SK-N-DZ (cell line): ENCODE results near the gene CFAP74. TPM values are rescaled to one million over a fixed set of nuclear protein-coding genes. Genes with fewer than 3 reads are reported as not detected.

Experiments
- DNase-seq: peaks from one replicate; pipeline ENCODE4 v3.0.0-alpha.2; 2015; ENCODE audit warnings: low spot score
- polyA plus RNA-seq, 2 experiments: library from polyadenylated mRNA; depleted of rRNA; stranded (reverse); fragments of >200 nt; gene quantifications; 2 replicates each; pipeline ENCODE4 v1.2.3, GENCODE V29; 2014

Gene CFAP74, protein sequence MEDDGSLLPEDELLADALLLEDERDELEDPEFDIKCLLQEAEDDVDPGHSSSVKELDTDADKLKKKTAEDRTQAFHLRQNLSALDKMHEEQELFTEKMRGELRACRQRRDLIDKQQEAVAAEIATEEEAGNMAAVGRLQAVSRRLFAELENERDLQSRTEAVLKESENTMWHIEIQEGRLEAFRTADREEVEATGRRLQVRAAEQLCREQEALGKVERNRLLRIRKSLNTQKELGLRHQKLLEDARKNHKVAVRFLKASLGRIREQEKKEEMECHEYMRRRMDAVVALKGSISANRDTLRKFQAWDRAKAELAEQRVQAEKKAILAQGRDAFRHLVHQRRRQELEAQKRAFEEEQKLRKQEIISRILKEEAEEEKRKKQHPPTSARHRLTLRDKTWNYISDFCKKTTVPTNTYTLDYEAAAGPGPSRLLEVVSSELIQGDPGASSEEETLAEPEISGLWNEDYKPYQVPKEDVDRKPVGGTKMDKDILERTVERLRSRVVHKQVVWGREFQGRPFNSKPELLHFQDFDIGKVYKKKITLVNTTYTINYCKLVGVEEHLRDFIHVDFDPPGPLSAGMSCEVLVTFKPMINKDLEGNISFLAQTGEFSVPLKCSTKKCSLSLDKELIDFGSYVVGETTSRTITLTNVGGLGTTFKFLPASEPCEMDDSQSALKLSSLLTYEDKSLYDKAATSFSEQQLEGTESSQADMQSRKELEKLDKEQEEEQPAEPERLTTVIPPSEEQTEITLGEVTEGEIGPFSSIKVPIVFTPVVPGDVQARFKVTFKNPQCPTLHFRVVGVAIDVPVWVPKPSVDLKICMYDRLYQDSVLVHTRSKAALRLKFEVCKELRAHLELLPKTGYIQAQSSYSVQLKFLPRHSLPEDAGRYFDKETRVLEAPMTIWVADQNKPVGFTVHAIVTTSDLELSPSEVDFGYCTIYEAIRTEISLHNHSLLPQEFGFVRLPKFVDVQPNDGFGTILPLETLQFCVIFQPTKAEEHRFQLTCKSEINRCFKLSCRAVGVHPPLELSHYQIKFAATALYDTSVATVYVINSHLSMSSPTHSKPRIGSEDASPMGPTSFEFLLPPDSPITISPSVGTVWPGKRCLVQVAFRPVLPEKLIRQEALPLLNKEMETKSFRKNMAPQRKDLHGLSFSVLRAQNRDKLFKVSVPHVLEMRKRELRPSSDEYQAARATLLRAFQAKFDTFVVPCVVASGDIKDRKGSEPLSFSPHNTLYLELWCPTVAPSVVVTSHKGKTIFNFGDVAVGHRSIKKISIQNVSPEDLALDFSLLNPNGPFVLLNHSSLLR (N-terminal part only)
- not detected in 2 replicates for polyA plus RNA-seq (2014; cell fraction: cytosol; rRNA removed)
- polyA plus RNA-seq (2014; cell fraction: nucleus; rRNA removed) = not detected in 2 replicates

DNA sequence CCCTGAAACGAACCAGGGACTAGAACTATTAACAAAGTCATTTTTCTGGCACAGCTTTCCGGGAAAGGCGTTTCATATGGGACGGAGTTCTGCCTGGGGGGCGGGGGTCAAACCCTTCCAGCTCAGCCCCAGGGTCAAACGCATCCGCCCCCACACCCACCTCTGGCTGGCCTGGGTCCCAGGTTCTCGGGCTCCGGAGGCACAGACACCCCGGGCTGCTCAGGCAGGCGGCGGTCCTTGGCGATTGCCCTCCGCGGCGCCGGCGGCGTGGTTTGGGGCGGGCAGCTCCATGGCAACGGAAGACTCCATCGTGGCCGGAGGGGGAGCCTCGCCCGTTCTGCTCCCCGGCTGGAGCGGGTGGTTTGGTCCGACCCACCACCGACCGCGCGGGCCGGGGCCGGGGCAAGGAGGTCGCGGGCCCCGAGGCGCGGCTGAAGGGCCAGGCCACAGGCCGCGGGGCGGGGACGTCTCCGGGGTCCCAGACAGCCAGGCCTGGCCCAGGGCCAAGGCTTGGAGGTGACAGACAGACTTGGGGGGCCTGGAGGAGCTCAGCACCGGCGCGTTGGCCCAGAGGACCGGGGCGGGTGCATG lies at the start of gene CFAP74:
Gene CFAP74 (minus strand): TSS at position 246 of the 591 bp plus-strand sequence. CDS start 12,830 bp downstream, outside the sequence.
- DNase-seq = peak; percentile 43

DNA sequence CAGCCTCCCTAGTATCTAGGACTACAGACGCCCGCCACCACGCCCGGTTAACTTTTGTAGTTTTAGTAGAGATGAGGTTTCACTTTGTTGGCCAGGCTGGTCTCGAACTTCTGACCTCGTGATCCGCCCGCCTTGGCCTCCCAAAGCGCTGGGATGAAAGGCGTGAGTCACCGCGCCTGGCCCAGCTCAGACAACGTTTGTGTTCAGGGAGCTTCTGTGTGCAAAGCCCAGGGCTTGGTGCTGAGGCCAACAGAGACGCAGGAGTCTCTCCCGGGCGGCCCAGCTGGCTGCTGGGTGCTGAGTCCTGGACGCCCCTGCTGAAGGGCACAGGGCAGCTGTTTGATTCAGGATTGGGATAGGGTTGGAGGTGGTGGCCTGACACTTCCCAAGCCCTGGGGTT lies 49.6 kb upstream of the CFAP74 start:
- DNase-seq = no peak

DNA sequence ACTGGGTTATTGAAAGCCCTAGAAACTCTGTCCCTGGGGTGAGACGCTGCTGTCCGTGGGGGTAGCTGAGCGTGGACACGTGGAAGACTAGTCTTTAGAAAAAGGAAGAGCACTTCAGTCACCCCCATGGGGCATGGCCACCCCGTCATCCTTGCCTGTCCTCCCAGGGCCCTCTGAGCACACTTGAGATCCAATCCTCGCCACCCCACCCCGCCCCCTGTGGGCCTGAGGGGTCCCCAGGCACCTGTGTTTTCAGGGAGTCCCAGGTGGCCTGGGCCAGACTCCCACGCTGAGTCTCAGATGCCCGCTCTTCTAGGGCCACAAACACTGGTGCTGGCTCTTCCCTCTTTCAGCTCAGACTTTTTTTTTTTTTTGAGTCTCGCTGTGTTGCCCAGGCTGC lies 49.2 kb upstream of the CFAP74 start:
- no peak for DNase-seq

DNA sequence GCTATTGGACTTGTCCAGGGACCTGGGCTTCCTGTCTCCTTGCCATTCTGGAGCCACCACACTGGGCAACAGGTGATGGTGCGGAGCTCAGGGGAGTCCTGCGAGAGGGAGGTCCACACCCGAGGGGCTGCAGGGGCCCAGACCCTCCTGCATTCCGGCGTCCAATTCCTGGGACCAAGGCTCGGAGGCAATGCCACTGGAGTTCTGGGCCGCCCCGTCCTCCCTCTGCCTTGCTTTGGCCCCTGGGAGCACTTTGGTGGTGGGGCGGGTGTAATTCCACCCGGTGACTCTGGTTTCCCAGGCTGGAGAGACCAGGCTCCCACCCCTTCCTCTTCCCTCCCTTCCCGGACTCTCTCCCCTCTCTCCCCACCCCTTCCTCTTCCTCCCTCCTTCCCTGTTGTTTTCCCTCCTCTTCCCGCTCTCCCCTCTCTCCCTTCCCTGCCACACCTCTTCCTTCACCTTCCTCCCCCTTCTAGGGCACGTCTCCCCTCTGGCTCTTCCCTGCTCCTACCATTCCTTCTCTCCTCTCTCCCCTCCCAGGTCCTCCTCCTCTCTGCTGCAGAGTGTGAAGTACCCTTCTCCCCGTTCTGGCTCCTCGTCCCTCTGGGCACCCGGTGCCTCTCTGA lies 48.6 kb upstream of the CFAP74 start:
- no peak for DNase-seq

DNA sequence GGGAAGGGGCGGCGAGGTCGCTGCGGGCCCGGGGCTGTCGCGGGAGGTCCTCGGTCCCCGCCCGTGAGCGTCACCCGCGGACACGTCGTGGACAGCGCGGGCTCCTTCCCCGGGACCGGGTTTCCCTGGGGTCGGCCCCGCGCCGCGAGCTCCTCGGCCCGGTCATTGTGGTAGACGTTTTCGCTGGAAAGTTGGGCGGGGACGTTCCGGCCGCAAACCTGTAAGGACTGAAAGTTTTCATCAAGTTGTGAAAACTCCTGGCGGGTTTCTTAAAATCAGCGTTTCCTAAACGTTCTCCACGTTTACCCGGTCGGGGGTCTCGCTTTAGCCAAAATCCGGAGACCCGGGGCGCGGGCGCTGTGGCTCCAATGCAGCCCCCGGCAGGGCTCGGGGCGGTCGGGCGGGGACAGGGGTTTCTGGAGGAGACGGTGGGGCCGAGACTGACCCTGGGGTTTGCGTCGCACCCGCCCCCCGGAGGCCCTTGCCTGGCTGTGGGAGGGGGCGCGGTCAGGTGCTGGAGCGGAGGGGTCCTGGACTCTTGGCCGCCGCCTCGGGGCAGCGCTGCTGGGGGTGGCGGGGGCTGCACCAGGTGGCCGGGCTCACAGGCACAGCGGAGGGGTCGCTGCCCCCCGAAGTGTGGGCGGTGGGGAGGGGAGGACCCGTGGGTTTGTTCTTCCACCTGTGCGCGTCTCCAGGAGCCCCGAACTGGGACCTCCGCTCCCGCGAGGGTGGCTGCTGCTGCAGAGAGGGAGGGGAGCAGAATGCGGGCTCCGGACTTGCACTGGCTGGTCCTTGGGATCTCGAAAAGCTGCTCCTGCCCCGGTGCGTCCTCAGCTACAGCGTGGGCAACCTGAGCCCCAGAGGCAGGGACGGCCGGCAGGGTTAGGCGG lies 47.5 kb upstream of the CFAP74 start:
- no peak for DNase-seq

GRCh38 chr1:2050461-2050792 lies 46.8 kb upstream of the CFAP74 start:
- DNase-seq = no peak

DNA sequence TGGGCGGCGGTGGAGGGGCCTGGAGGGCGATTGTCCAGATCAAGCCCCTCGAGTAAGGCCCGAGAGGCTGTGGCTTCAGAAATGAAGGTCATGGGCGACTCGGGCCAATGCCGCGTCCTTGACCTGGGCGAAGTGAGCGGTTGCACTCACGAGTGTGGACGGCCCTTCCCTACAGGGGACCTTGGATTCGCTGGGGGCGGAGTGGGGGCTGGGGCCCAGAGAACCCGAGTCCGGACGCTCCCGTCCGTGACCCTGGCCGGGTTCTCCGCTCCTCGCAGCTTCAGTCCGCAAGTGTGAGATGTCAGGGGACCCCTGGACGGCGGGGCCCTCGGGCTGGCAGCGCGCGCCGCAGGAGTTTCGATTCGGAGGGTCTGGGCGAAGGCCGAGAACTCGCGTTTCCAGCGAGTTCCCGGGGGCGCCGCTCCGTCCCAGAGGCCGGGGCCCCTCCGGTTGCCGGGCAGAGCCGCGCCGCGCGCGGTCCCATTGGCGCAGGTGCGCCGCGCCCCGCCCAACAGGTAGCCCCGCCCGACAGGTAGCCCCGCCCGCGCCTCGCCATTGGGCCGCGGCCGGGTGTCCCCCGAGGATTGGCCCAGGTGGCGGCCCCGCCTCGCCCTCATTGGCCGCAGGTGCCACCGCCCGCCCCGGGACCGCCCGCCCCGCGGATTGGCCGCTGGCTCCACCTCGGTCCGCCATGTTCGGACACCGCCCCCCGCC lies 46.3 kb upstream of the CFAP74 start, which contains the start of gene PRKCZ:
Gene PRKCZ (plus strand): TSS at position 694 of the 714 bp plus-strand sequence. CDS start 220 bp downstream, outside the sequence.
- no peak for DNase-seq

- no peak for DNase-seq
Observed at GRCh38 chr1:2049225-2049717, 45.7 kb upstream of the CFAP74 start.

DNA sequence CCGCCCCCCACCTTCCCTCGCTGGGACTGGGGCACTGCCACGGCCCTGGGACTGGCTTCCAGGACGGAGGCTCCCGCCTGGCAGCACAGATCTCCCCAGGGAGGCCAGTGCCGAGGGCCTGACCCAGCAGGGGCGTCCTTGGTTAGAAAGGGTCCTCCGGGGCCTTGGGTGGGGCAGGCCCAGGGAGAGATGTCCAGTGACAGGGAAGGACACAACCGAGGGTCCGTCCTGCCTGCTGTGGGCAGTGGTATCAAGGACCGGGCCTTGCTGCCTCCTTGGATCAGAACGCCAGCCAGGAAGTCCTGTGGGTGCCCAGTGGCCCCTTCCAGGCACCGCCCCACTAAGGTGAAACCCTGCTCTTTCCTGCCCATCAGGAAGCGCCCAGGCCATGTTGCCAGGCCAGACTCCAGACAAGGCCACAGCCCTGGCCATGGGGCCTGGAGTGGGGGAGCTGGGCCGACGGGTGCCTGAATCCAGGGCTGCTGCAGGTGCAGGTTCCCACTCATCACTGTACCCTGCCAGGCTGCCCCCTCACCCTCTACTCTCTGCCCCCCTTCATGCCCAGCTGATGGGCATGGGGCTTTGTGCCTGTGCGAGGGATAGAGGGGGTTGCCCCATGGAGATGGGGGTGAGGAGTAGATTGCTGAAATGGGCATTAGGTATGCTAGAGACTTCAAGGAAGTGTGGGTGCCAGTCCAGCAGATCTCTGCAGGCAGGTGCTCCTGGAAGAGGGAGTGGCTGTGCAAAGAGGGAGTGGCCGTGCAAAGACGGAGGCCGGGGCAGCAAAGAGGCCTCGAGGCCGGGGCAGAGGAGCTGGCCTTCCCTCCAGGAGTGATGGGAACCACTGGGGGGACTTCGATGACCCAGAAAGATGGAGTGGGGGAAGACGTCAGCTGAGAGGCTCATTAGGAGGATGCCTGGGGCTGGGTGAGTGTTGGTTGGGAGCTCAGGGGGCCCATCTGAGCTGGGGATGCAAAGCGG lies 44.5 kb upstream of the CFAP74 start:
- no peak for DNase-seq

- DNase-seq = no peak
Observed at GRCh38 chr1:2046953-2047748, 43.6 kb upstream of the CFAP74 start.

DNA sequence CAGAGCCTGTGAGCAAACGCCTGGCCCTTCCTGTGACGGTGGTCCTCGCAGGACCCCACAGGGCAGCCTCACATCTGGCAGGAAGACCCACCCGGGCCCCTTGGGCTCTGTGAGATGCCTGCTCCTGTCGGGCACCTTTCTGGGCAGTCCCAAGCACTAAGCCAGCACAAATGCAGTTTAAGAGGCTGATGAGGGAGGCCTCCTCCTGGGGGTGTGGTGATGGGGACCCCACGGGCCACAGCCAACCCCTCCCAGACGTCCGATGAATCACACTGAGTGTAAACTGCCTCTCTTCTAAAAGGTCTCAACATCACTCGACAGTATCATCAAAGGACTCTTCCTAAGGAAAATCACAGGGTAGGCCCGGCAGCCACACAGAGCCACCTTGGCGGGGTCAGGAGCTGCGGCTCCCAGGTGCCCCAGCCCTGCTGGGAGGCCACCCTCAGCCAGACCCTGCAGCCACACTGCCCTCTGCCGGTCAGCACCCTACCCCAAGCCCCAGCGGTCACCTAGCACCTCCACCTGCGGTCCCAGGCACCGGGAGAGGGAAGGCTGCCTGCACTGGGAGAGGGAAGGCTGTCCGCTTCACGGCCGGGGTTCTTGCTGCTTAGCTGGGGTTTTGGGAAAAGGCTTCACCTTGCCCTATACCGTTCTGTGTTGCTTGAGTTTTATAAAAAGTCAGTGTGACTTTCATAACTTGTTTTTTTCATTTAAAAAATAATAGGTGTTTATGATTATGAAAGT lies 42.8 kb upstream of the CFAP74 start:
- peak; percentile 51 for DNase-seq

GRCh38 chr1:2045468-2046173 lies 42.0 kb upstream of the CFAP74 start:
- DNase-seq = no peak

- DNase-seq = peak; percentile 21
Observed at GRCh38 chr1:2044510-2045319, 41.1 kb upstream of the CFAP74 start.

DNA sequence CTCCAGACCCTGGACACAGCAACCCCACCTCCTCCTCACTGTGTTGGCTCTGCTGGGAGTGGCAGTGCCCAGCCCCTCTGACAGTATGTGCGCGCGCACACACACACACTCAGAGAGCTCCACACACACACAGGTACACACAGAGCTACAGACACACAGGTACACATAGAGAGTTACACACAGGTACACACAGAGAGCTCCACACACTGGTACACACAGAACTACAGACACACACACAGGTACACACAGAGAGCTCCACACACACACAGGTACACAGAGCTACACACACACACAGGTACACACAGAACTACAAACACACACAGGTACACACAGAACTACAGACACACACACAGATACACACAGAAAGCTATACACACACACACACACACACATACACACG lies 40.3 kb upstream of the CFAP74 start:
- DNase-seq = no peak
